Measurements from ENCODE around the gene ATG7.

Gene ATG7

GRCh38 chr3:11381141-11381540 is 108.9 kb downstream of the ATG7 start:
- Histone ChIP-seq H3K4me1 (ENCODE audit: control extremely low read depth in 1 of 4, control insufficient read depth in 4 of 4, insufficient read depth in 4 of 4, low read length in 3 of 4) (no peaks in the 10 kb centered on the region), H3K4me3 (ENCODE audit: control insufficient read depth in 1 of 7, extremely low read depth in 1 of 7, insufficient read depth in 4 of 7, low read depth in 2 of 7, low read length in 6 of 7) (no peak overlapping the region), H3K9me3 (ENCODE audit: control extremely low read depth in 1 of 5, control insufficient read depth in 4 of 5, insufficient read depth in 2 of 5, low read depth in 1 of 5, low read length in 4 of 5) (no peaks in the 10 kb centered on the region), H3K27ac (ENCODE audit: insufficient read depth in 1 of 2, low read depth in 1 of 2, low read length in 2 of 2, poor library complexity in 1 of 2, severe bottlenecking in 2 of 2) (no peak overlapping the region), H3K27me3 (replicated peaks in 2 of 5; ENCODE audit: control insufficient read depth in 4 of 5, insufficient read depth in 5 of 5, low read length in 4 of 5) (no peaks in the 10 kb centered on the region), H3K36me3 (ENCODE audit: control insufficient read depth in 4 of 4, insufficient read depth in 4 of 4, low read length in 3 of 4) (peaks cover 0 to 4% (median 0%) of the 10 kb centered on the region in 4 experiments)
- DNase-seq: no peak
- CTCF ChIA-PET: interaction anchor here (0.9 to 11.9 kb wide), 9 partner anchors 8 to 795 kb away, joined by 3 to 170 read pairs (median 6); no protein-coding TSS in a partner anchor
- POLR2A ChIA-PET: no interaction called here

GRCh38 chr3:11381563-11381962 is 109.4 kb downstream of the ATG7 start:
- CTCF ChIA-PET: interaction anchor here (1.7 to 11.9 kb wide), 5 partner anchors 12 to 794 kb away, joined by 3 to 170 read pairs (median 16); no protein-coding TSS in a partner anchor

GRCh38 chr3:11382146-11382745 is 110.0 kb downstream of the ATG7 start:
- POLR2A ChIA-PET: interaction anchor here (0.9 kb wide), 1 partner anchor 268 kb away, joined by 4 read pairs; no protein-coding TSS in a partner anchor
- no peaks in the 10 kb centered on the region for H3K9me3 ChIP-seq (ENCODE audit: control extremely low read depth in 1 of 5, control insufficient read depth in 4 of 5, insufficient read depth in 2 of 5, low read depth in 1 of 5, low read length in 4 of 5)
- H3K27me3 ChIP-seq (replicated peaks in 2 of 5; ENCODE audit: control insufficient read depth in 4 of 5, insufficient read depth in 5 of 5, low read length in 4 of 5): no peaks in the 10 kb centered on the region
- H3K36me3 ChIP-seq (ENCODE audit: control insufficient read depth in 4 of 4, insufficient read depth in 4 of 4, low read length in 3 of 4): peaks cover 0 to 6% (median 2%) of the 10 kb centered on the region in 4 experiments
- H3K4me3 ChIP-seq (ENCODE audit: control insufficient read depth in 1 of 7, extremely low read depth in 1 of 7, insufficient read depth in 4 of 7, low read depth in 2 of 7, low read length in 6 of 7): no peak overlapping the region
- H3K4me1 ChIP-seq (ENCODE audit: control extremely low read depth in 1 of 4, control insufficient read depth in 4 of 4, insufficient read depth in 4 of 4, low read length in 3 of 4): no peaks in the 10 kb centered on the region
- CTCF ChIA-PET: interaction anchor here (4.2 to 11.9 kb wide), 2 partner anchors 269 to 453 kb away, joined by 16 to 170 read pairs; no protein-coding TSS in a partner anchor
- no peak overlapping the region for H3K27ac ChIP-seq (ENCODE audit: insufficient read depth in 1 of 2, low read depth in 1 of 2, low read length in 2 of 2, poor library complexity in 1 of 2, severe bottlenecking in 2 of 2)
- WGBS (ENCODE audit: insufficient coverage): 100% methylated on average over 1 of the region's 8 CpGs
- no peak for DNase-seq

More at GRCh38 chr3:11381563-11381962, 109.4 kb downstream of the ATG7 start:
- H3K4me1 ChIP-seq (ENCODE audit: control extremely low read depth in 1 of 4, control insufficient read depth in 4 of 4, insufficient read depth in 4 of 4, low read length in 3 of 4): no peaks in the 10 kb centered on the region
- H3K4me3 ChIP-seq (ENCODE audit: control insufficient read depth in 1 of 7, extremely low read depth in 1 of 7, insufficient read depth in 4 of 7, low read depth in 2 of 7, low read length in 6 of 7): no peak overlapping the region
- DNase-seq: no peak
- H3K27ac ChIP-seq (ENCODE audit: insufficient read depth in 1 of 2, low read depth in 1 of 2, low read length in 2 of 2, poor library complexity in 1 of 2, severe bottlenecking in 2 of 2): no peak overlapping the region
- H3K27me3 ChIP-seq (replicated peaks in 2 of 5; ENCODE audit: control insufficient read depth in 4 of 5, insufficient read depth in 5 of 5, low read length in 4 of 5): no peaks in the 10 kb centered on the region
- peaks cover 0 to 4% (median 0%) of the 10 kb centered on the region in 4 experiments for H3K36me3 ChIP-seq (ENCODE audit: control insufficient read depth in 4 of 4, insufficient read depth in 4 of 4, low read length in 3 of 4)
- POLR2A ChIA-PET: no interaction called here
- 100% methylated on average over 2 of the region's 4 CpGs for WGBS (ENCODE audit: insufficient coverage)
- H3K9me3 ChIP-seq (ENCODE audit: control extremely low read depth in 1 of 5, control insufficient read depth in 4 of 5, insufficient read depth in 2 of 5, low read depth in 1 of 5, low read length in 4 of 5): no peaks in the 10 kb centered on the region

- no peaks in the 10 kb centered on the region for H3K9me3 ChIP-seq (ENCODE audit: control extremely low read depth in 1 of 5, control insufficient read depth in 4 of 5, insufficient read depth in 2 of 5, low read depth in 1 of 5, low read length in 4 of 5)
- H3K27ac ChIP-seq (ENCODE audit: insufficient read depth in 1 of 2, low read depth in 1 of 2, low read length in 2 of 2, poor library complexity in 1 of 2, severe bottlenecking in 2 of 2): no peak overlapping the region
- no peak overlapping the region for H3K4me3 ChIP-seq (ENCODE audit: control insufficient read depth in 1 of 7, extremely low read depth in 1 of 7, insufficient read depth in 4 of 7, low read depth in 2 of 7, low read length in 6 of 7)
- peaks cover 0 to 6% (median 2%) of the 10 kb centered on the region in 4 experiments for H3K36me3 ChIP-seq (ENCODE audit: control insufficient read depth in 4 of 4, insufficient read depth in 4 of 4, low read length in 3 of 4)
- ChIA-PET POLR2A (no interaction called here), CTCF (interaction anchor here (0.6 to 1.5 kb wide), 3 partner anchors 259 to 421 kb away, joined by 3 to 5 read pairs (median 3); partner anchors contain the start of gene VGLL4)
- DNase-seq: no peak
- H3K4me1 ChIP-seq (ENCODE audit: control extremely low read depth in 1 of 4, control insufficient read depth in 4 of 4, insufficient read depth in 4 of 4, low read length in 3 of 4): no peaks in the 10 kb centered on the region
- H3K27me3 ChIP-seq (replicated peaks in 2 of 5; ENCODE audit: control insufficient read depth in 4 of 5, insufficient read depth in 5 of 5, low read length in 4 of 5): no peaks in the 10 kb centered on the region
- 100% methylated on average over 1 of the region's 2 CpGs for WGBS (ENCODE audit: insufficient coverage)
These were observed 111.9 kb downstream of the ATG7 start for GRCh38 chr3:11384074-11384473.

GRCh38 chr3:11385326-11385725 is 113.1 kb downstream of the ATG7 start:
- H3K27me3 ChIP-seq (replicated peaks in 2 of 5; ENCODE audit: control insufficient read depth in 4 of 5, insufficient read depth in 5 of 5, low read length in 4 of 5): peaks cover 0 to 2% (median 0%) of the 10 kb centered on the region in 5 experiments
- peak in 2 of 3 donors; percentile 16 to 59 for DNase-seq
- CTCF ChIA-PET: interaction anchor here (1.5 kb wide), 1 partner anchor 420 kb away, joined by 5 read pairs; no protein-coding TSS in a partner anchor
- H3K36me3 ChIP-seq (ENCODE audit: control insufficient read depth in 4 of 4, insufficient read depth in 4 of 4, low read length in 3 of 4): peaks cover 0 to 9% (median 2%) of the 10 kb centered on the region in 4 experiments
- H3K4me1 ChIP-seq (ENCODE audit: control extremely low read depth in 1 of 4, control insufficient read depth in 4 of 4, insufficient read depth in 4 of 4, low read length in 3 of 4): no peaks in the 10 kb centered on the region
- H3K27ac ChIP-seq (ENCODE audit: insufficient read depth in 1 of 2, low read depth in 1 of 2, low read length in 2 of 2, poor library complexity in 1 of 2, severe bottlenecking in 2 of 2): no peak overlapping the region
- no peaks in the 10 kb centered on the region for H3K9me3 ChIP-seq (ENCODE audit: control extremely low read depth in 1 of 5, control insufficient read depth in 4 of 5, insufficient read depth in 2 of 5, low read depth in 1 of 5, low read length in 4 of 5)
- POLR2A ChIA-PET: no interaction called here
- no peak overlapping the region for H3K4me3 ChIP-seq (ENCODE audit: control insufficient read depth in 1 of 7, extremely low read depth in 1 of 7, insufficient read depth in 4 of 7, low read depth in 2 of 7, low read length in 6 of 7)
- no CpG with 5 or more reads among the region's 1 CpG for WGBS (ENCODE audit: insufficient coverage)

- peaks cover 0 to 9% (median 2%) of the 10 kb centered on the region in 4 experiments for H3K36me3 ChIP-seq (ENCODE audit: control insufficient read depth in 4 of 4, insufficient read depth in 4 of 4, low read length in 3 of 4)
- POLR2A ChIA-PET: no interaction called here
- CTCF ChIA-PET: interaction anchor here (0.6 kb wide), 1 partner anchor 10 kb away, joined by 3 read pairs; no protein-coding TSS in a partner anchor
- H3K9me3 ChIP-seq (ENCODE audit: control extremely low read depth in 1 of 5, control insufficient read depth in 4 of 5, insufficient read depth in 2 of 5, low read depth in 1 of 5, low read length in 4 of 5): no peaks in the 10 kb centered on the region
- H3K27ac ChIP-seq (ENCODE audit: insufficient read depth in 1 of 2, low read depth in 1 of 2, low read length in 2 of 2, poor library complexity in 1 of 2, severe bottlenecking in 2 of 2): no peak overlapping the region
- H3K4me1 ChIP-seq (ENCODE audit: control extremely low read depth in 1 of 4, control insufficient read depth in 4 of 4, insufficient read depth in 4 of 4, low read length in 3 of 4): no peaks in the 10 kb centered on the region
- DNase-seq: no peak
- WGBS (ENCODE audit: insufficient coverage): 100% methylated on average over 2 of the region's 4 CpGs
- no peak overlapping the region for H3K4me3 ChIP-seq (ENCODE audit: control insufficient read depth in 1 of 7, extremely low read depth in 1 of 7, insufficient read depth in 4 of 7, low read depth in 2 of 7, low read length in 6 of 7)
- H3K27me3 ChIP-seq (replicated peaks in 2 of 5; ENCODE audit: control insufficient read depth in 4 of 5, insufficient read depth in 5 of 5, low read length in 4 of 5): peaks cover 0 to 2% (median 0%) of the 10 kb centered on the region in 5 experiments
These were observed 113.7 kb downstream of the ATG7 start for GRCh38 chr3:11385891-11386290.

GRCh38 chr3:11386465-11387113 is 114.4 kb downstream of the ATG7 start:
- Histone ChIP-seq H3K4me1 (ENCODE audit: control extremely low read depth in 1 of 4, control insufficient read depth in 4 of 4, insufficient read depth in 4 of 4, low read length in 3 of 4) (peaks cover 0 to 2% (median 0%) of the 10 kb centered on the region in 4 experiments), H3K4me3 (ENCODE audit: control insufficient read depth in 1 of 7, extremely low read depth in 1 of 7, insufficient read depth in 4 of 7, low read depth in 2 of 7, low read length in 6 of 7) (no peak overlapping the region), H3K27ac (ENCODE audit: insufficient read depth in 1 of 2, low read depth in 1 of 2, low read length in 2 of 2, poor library complexity in 1 of 2, severe bottlenecking in 2 of 2) (no peak overlapping the region), H3K36me3 (ENCODE audit: control insufficient read depth in 4 of 4, insufficient read depth in 4 of 4, low read length in 3 of 4) (peaks cover 0 to 9% (median 2%) of the 10 kb centered on the region in 4 experiments), H3K27me3 (replicated peaks in 2 of 5; ENCODE audit: control insufficient read depth in 4 of 5, insufficient read depth in 5 of 5, low read length in 4 of 5) (peaks cover 0 to 2% (median 0%) of the 10 kb centered on the region in 5 experiments), H3K9me3 (ENCODE audit: control extremely low read depth in 1 of 5, control insufficient read depth in 4 of 5, insufficient read depth in 2 of 5, low read depth in 1 of 5, low read length in 4 of 5) (no peaks in the 10 kb centered on the region)
- DNase-seq: no peak
- 100% methylated on average over 1 of the region's 2 CpGs for WGBS (ENCODE audit: insufficient coverage)
- ChIA-PET POLR2A (no interaction called here), CTCF (interaction anchor here (0.6 kb wide), 1 partner anchor 9 kb away, joined by 3 read pairs; no protein-coding TSS in a partner anchor)
